Naive B cell (primary cell): ENCODE measurements around the gene CNTN5. TPM values are rescaled to one million over a fixed set of nuclear protein-coding genes. Genes with fewer than 3 reads are reported as not detected.

Experiments used
- ATAC-seq, 2 donors: fragments of 150-1000 bp; cut with Tn5 transposase; 2 replicates each; pipeline ENCODE4 v1.10.0; 2021; ENCODE audit warnings: low read depth in 2 of 2, mild to moderate bottlenecking in 2 of 2, moderate library complexity in 2 of 2
- DNase-seq: peaks from one replicate; pipeline ENCODE4 v3.0.0; 2022
- H3K27ac Mint-ChIP-seq, 6 donors: one replicate each; pipeline ENCODE4 v1.8.0; 2020 to 2022; ENCODE audit warnings: mild to moderate bottlenecking in 6 of 6, mixed read lengths in 6 of 6, moderate library complexity in 5 of 6, inconsistent platforms in 2 of 6
- H3K27me3 Mint-ChIP-seq, 3 donors: one replicate each; pipeline ENCODE4 v1.8.0; 2021 to 2022; ENCODE audit warnings: mixed read lengths in 3 of 3, mild to moderate bottlenecking in 1 of 3
- H3K36me3 Mint-ChIP-seq, 2 donors: one replicate each; pipeline ENCODE4 v1.8.0; 2020 to 2022; ENCODE audit warnings: mixed read lengths in 2 of 2, inconsistent platforms in 1 of 2, mild to moderate bottlenecking in 1 of 2
- H3K4me1 Mint-ChIP-seq, 3 donors: one replicate each; pipeline ENCODE4 v1.8.0; 2020 to 2022; ENCODE audit warnings: mixed read lengths in 3 of 3, inconsistent platforms in 1 of 3, mild to moderate bottlenecking in 1 of 3, moderate library complexity in 1 of 3
- H3K4me3 Mint-ChIP-seq, 8 donors: one replicate each; pipeline ENCODE4 v1.8.0; 2020 to 2022; ENCODE audit warnings: mild to moderate bottlenecking in 8 of 8, mixed read lengths in 8 of 8, moderate library complexity in 8 of 8, inconsistent platforms in 2 of 8
- H3K9me3 Mint-ChIP-seq, 7 donors: one replicate each; pipeline ENCODE4 v1.8.0; 2020 to 2022; ENCODE audit warnings: mixed read lengths in 7 of 7, mild to moderate bottlenecking in 5 of 7, inconsistent platforms in 2 of 7, moderate library complexity in 1 of 7
- polyA plus RNA-seq, 6 donors: library from polyadenylated mRNA; unstranded; fragments of 300-500 nt; fragmentation: Illumina TruSeq; gene quantifications; one replicate each; pipeline ENCODE4 v1.2.3, GENCODE V29; 2021; ENCODE audit warnings: low read depth in 6 of 6

CNTN5 gene
- polyA plus RNA-seq, 6 donors from 2014 or later: not detected

DNA sequence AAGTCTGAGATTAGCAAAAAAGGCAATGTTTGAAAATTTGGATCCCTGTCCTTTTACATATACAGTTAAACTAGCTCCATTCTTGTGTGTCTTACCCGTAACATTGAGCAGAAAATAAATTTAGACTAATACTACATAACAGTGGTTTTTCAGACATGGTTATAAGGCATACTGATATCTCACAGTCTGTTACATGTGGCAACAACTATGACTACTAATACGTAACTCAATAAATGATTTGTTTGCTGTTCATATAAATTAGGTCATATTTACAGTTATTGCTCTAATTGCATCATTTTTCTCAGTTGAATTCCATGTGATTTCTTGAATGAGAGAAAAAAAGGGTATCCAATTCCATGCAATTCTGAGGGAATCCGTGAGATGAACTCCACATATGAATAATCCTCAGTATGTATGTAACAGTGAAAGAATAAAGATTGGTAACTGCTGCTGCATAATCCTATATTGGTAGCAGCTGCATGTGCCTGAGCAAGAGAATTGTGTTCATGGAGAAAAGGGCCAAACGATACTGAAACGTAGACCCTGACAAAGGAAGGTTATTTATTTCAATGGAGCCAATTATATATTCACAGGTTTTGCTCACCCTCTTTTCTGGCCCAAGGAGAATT lies 1275.4 kb downstream of the CNTN5 start:
- ATAC-seq: no peak
- Mint-ChIP-seq H3K4me1 (no peaks in the 10 kb centered on the region), H3K27ac (no peak overlapping the region), H3K27me3 (no peaks in the 10 kb centered on the region), H3K36me3 (no peaks in the 10 kb centered on the region), H3K4me3 (no peak overlapping the region), H3K9me3 (peaks cover 0 to 5% (median 0%) of the 10 kb centered on the region in 7 donors)
- DNase-seq: no peak

DNA sequence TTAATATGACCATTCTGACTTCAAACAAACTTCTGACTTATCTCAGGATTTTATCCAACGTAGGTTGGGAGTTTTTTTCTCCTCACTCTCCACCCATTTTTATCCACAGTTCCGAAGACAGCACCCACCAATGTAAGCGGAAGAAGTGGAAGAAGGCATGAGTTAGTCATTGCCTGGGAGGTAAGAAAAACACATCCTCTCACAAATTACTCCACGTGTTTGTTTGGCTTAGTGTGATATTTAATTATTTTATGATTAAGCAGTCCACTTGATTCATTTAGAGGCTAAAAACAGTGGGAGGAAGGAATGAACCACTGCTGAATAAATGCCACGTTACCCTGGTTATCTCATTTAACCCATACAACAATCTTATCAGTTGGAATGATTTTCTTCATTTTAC lies 1276.8 kb downstream of the CNTN5 start:
- Mint-ChIP-seq H3K27ac (no peak overlapping the region), H3K9me3 (no peaks in the 10 kb centered on the region), H3K4me3 (no peak overlapping the region), H3K27me3 (no peaks in the 10 kb centered on the region), H3K4me1 (no peaks in the 10 kb centered on the region), H3K36me3 (no peaks in the 10 kb centered on the region)
- DNase-seq (no peak), ATAC-seq (no peak)

DNA sequence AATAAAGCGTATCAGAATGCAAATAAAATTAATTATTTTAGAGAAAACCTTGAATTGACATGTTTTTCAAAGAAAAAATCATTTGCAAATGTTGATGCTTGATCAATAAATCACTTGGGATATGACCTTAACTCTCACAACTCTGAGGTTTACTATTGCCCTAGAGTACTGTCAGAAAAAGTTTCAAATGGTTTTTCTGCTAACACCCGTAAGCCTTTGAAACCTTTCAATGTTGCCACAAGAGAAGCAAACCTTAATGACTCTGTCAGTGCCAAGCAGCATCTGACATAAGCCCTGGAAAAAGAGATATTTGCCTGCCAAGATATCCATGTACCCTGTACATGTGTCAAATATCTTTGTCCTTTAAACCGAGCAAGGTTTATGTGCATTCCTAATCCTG lies 1282.1 kb downstream of the CNTN5 start:
- H3K36me3 Mint-ChIP-seq: no peaks in the 10 kb centered on the region
- H3K27me3 Mint-ChIP-seq: no peaks in the 10 kb centered on the region
- peaks cover 0 to 4% (median 0%) of the 10 kb centered on the region in 7 donors for H3K9me3 Mint-ChIP-seq
- ATAC-seq (no peak), DNase-seq (no peak)
- H3K27ac Mint-ChIP-seq: no peak overlapping the region
- H3K4me3 Mint-ChIP-seq: no peak overlapping the region
- no peaks in the 10 kb centered on the region for H3K4me1 Mint-ChIP-seq

DNA sequence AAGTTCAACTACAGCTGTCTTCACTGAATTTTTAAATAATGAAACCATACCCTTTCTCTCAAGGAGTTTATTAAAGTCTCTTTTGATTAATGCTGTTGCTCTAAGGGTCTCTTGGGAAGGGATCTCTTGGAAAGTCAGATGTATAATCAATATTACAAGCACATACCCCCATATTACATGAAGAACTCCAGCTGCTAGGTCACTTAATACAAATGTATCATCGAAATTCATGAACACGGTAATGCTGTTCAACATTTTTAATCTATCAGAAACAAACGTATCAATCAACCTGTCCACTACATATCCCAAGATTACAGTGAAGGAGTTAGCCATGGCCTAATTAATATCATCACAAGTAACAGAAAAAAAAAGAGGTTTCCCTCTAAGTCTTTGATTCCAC lies 1283.1 kb downstream of the CNTN5 start:
- H3K36me3 Mint-ChIP-seq: no peaks in the 10 kb centered on the region
- no peak overlapping the region for H3K4me3 Mint-ChIP-seq
- peaks cover 0 to 4% (median 0%) of the 10 kb centered on the region in 7 donors for H3K9me3 Mint-ChIP-seq

DNA sequence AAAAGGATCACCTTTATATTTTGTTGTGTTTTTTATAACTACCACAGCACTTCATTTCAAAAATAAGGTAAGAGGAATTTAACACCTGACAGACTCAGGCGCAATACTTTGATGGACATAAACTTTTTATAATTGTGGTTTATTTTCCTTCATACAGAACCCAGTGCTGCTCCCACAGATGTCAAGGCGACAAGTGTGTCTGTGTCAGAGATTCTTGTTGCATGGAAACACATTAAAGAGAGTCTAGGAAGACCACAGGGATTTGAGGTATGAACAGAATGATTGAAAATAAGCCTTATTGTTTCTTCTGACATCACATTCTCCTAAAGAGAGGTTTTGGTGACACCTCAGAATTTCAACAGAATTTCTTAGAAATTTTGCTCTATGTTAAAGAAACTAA lies 1287.5 kb downstream of the CNTN5 start:
- DNase-seq: no peak
- no peak overlapping the region for H3K4me3 Mint-ChIP-seq
- no peaks in the 10 kb centered on the region for H3K4me1 Mint-ChIP-seq
- H3K27ac Mint-ChIP-seq: no peak overlapping the region
- no peaks in the 10 kb centered on the region for H3K27me3 Mint-ChIP-seq
- no peaks in the 10 kb centered on the region for H3K36me3 Mint-ChIP-seq
- peaks cover 0 to 8% (median 0%) of the 10 kb centered on the region in 7 donors for H3K9me3 Mint-ChIP-seq
- no peak for ATAC-seq

More for the DNA sequence above, 1283.1 kb downstream of the CNTN5 start:
- Mint-ChIP-seq H3K27me3 (no peaks in the 10 kb centered on the region), H3K4me1 (no peaks in the 10 kb centered on the region), H3K27ac (no peak overlapping the region)
- ATAC-seq (no peak), DNase-seq (no peak)

DNA sequence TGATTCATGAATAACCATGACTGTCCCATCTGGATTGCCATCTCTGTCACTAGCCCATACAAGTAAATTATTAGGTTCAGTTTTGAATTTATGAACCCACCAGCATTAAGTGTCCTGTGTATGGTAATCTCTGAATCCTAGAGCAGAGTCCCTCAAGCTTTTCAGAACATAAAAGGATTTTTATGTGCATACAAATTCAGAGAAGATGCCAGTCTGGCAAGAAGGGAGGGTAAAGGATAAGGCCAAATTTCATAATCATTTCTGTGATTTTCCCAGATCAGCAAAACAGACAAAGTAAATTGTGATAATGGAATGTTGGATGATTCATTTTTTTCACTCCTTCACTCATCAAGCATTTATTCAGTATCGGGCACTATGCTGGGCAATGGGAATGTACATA lies 1295.2 kb downstream of the CNTN5 start:
- Mint-ChIP-seq H3K36me3 (no peaks in the 10 kb centered on the region), H3K27me3 (no peaks in the 10 kb centered on the region)
- DNase-seq: no peak

DNA sequence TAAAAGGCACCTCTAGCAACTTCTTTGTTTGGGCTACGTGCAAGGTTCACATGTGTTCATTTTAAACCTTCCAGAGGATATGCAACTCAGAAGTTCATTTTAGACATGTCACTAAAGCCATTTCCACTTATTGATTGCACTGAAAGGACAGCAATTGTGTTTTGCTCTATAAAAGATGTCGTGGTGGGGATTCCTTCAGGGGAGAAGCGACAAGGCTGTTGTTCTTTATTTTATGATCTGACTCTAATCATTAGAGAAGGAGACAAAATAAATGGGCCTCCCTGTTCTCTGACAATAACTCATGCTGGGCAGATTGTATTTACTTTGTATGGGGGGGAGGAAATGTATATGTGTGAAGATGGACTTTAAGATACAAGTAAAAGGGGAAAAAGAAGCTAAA lies 1296.2 kb downstream of the CNTN5 start:
- Mint-ChIP-seq H3K4me3 (no peak overlapping the region), H3K9me3 (peaks cover 0 to 5% (median 5%) of the 10 kb centered on the region in 7 donors), H3K27me3 (no peaks in the 10 kb centered on the region), H3K4me1 (no peaks in the 10 kb centered on the region), H3K36me3 (no peaks in the 10 kb centered on the region), H3K27ac (no peak overlapping the region)
- DNase-seq: no peak
- ATAC-seq: no peak

More for the DNA sequence above, 1295.2 kb downstream of the CNTN5 start:
- Mint-ChIP-seq H3K4me3 (no peak overlapping the region), H3K9me3 (peaks cover 0 to 5% (median 0%) of the 10 kb centered on the region in 7 donors), H3K4me1 (no peaks in the 10 kb centered on the region), H3K27ac (no peak overlapping the region)
- no peak for ATAC-seq

DNA sequence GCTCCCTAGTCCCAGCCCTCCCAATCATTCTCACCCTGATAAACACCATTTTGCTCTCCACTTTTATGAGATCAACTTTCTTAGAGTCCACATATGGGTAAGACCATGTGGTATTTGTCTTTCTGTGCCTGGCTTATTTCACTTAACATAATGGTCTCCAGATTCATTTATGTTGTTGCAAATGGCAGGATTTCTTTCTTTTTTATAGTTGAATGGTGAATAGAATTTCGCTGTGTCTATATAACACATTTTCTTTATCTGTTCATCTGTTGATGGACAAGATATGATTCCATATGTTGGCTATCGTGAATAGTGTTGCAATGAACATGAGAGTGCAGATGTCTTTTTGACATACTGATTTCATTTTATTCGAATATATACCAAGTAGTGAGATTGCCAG lies 1298.9 kb downstream of the CNTN5 start:
- DNase-seq (no peak), ATAC-seq (no peak)
- Mint-ChIP-seq H3K27ac (no peak overlapping the region), H3K27me3 (no peaks in the 10 kb centered on the region), H3K36me3 (no peaks in the 10 kb centered on the region), H3K9me3 (peaks cover 0 to 11% (median 0%) of the 10 kb centered on the region in 7 donors), H3K4me1 (no peaks in the 10 kb centered on the region), H3K4me3 (no peak overlapping the region)

DNA sequence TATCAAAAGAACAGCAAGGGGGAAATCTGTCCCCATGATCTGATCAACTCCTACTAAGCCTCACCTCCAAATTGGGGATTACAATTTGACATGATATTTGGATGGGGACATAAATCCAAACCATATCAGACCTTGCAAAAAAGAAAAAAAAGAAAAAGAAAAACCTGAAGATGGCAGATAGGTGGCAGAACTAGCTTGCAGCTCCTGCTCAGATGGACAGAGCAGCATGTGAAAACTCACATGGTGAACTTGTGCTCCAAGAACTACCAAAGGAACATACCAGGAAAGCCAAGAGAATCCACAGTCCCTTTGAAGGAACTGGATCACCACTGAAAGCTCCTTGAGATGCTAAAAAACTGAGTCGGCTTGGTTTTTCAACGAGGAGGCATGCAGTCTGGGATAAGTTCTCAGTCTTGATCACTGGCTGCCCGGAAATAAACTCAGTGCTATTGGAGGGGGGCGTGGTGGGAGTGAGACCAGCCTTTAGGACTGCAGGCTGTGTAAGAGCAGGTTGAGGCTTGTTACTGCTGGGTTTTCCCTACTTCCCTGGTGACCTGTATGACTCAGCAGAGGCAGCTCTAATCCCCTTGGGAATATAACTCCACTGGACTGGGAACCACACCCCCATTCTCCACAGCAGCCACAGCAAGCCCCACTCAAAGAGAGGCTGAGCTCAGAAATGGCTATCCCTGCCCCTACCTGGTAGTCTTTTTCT lies 1308.0 kb downstream of the CNTN5 start:
- H3K27me3 Mint-ChIP-seq: no peaks in the 10 kb centered on the region
- H3K4me3 Mint-ChIP-seq: no peak overlapping the region
- H3K9me3 Mint-ChIP-seq: peaks cover 1 to 16% (median 6%) of the 10 kb centered on the region in 7 donors
- DNase-seq (no peak), ATAC-seq (no peak)
- no peak overlapping the region for H3K27ac Mint-ChIP-seq
- no peaks in the 10 kb centered on the region for H3K4me1 Mint-ChIP-seq
- no peaks in the 10 kb centered on the region for H3K36me3 Mint-ChIP-seq

DNA sequence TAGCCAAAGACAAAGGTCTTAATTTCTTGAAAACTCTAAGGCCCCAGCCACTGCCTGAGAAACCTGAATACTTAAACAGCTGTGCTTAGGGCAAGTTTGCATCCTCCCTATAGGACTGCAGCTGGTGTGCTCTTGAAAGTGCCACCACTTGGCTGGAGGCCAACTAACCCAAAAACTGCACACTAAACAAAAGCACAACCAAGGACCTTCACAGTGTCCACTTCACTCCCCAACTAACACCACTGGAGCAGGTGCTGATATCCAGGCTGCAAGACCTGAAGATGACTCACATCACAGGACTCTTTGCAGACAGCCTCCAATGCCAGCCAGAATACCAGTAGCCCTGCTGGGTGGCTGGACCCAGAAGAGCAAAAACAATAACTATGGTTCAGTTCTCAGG lies 1308.6 kb downstream of the CNTN5 start:
- Mint-ChIP-seq H3K27me3 (no peaks in the 10 kb centered on the region), H3K27ac (no peak overlapping the region), H3K4me3 (no peak overlapping the region), H3K36me3 (no peaks in the 10 kb centered on the region), H3K4me1 (no peaks in the 10 kb centered on the region), H3K9me3 (peaks cover 3 to 16% (median 6%) of the 10 kb centered on the region in 7 donors)
- no peak for DNase-seq
- ATAC-seq: no peak

DNA sequence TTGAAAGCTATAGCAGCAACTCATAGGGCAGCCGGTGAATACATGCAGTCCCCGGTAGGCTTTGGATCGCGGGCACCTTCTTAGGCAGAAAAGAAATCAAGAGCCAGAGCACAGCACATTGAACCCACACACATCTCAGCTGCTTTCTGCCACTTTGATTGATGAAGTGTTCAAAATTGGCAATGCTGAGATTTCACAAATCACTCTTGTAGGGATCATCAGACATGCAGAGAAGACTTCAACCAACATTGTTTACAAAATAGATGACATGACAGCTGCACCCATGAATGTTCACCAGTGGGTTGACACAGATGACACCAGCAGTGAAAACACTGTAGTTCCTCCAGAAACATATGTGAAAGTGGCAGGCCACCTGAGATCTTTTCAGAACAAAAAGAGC lies 1316.1 kb downstream of the CNTN5 start:
- H3K27ac Mint-ChIP-seq: no peak overlapping the region
- ATAC-seq (no peak), DNase-seq (no peak)
- no peak overlapping the region for H3K4me3 Mint-ChIP-seq
- H3K9me3 Mint-ChIP-seq: peaks cover 1 to 10% (median 8%) of the 10 kb centered on the region in 7 donors
- H3K4me1 Mint-ChIP-seq: no peaks in the 10 kb centered on the region
- H3K27me3 Mint-ChIP-seq: no peaks in the 10 kb centered on the region
- H3K36me3 Mint-ChIP-seq: no peaks in the 10 kb centered on the region

DNA sequence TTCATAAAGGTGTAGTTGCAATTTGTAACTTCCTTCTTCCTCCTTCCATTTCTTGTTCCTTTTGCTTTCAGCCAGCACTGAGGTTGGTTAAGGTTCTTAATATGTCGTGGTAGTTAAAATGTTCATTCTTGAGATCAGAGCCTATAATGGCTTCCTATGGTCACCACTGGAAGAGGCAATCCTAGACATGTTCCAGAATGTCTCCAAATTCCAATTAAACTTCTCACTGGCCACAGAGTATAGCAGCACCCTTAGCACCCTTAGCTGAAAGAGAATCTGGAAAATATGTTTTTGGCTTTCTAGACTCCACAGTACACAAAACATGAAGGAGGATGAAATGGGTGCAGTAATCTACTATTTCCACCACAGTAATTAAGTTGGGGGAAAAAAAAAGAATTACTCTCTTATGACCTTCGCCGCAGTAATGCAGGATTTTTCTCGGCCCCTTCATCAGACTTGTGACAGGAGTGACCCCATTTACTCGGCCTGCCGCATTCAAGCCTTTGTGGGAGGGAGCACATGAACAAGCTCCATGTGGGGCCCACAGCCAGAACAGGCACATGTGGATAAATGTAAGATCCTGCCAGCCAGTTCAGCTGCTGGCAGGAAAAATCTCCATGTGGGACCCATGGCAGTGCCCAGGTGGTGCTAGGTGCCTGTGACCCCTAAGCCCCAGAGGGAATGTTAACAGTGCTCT lies 1317.5 kb downstream of the CNTN5 start:
- no peak overlapping the region for H3K27ac Mint-ChIP-seq
- H3K4me3 Mint-ChIP-seq: no peak overlapping the region
- peaks cover 0 to 10% (median 8%) of the 10 kb centered on the region in 7 donors for H3K9me3 Mint-ChIP-seq
- ATAC-seq (no peak), DNase-seq (no peak)
- no peaks in the 10 kb centered on the region for H3K4me1 Mint-ChIP-seq
- no peaks in the 10 kb centered on the region for H3K36me3 Mint-ChIP-seq
- H3K27me3 Mint-ChIP-seq: no peaks in the 10 kb centered on the region

DNA sequence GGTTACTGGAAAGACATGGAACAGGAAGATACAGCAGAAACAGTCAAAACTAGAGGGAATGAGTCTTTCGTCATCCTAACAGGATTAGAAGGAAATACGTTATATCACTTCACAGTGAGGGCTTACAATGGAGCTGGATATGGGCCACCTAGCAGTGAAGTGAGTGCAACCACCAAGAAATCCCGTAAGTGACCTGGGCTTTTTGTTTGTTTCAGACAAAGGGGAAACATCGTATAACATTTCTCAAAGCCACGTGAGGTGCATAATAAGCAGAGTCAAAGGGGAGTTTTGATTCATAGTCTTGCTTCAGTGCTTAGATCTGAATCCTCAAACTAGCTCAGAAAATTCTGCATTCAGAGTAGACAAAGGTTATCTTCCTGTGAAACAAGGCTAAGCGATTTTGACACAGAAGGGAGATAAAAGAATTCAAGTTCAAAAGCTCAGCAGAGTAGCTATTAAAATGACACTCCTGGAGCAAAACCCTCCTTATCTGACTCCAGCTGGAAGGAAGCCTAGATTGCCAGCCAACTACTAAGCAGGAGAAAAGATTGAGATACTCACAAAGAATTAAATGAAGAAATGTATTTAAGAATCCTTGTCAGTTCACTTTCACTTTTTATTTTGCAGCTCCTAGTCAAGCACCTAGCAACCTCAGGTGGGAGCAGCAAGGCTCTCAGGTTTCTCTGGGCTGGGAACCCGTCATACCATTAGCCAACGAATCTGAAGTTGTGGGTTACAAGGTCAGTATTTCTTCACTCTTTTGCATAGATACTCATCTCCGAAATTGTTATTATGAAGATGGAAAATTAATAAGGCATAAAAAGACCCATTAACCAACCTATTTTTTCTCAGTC lies 1319.9 kb downstream of the CNTN5 start:
- peaks cover 0 to 5% (median 4%) of the 10 kb centered on the region in 7 donors for H3K9me3 Mint-ChIP-seq
- H3K27me3 Mint-ChIP-seq: no peaks in the 10 kb centered on the region
- DNase-seq (no peak), ATAC-seq (no peak)
- peak overlapping the region in 1 of 6 donors; percentile 34 for H3K27ac Mint-ChIP-seq
- no peak overlapping the region for H3K4me3 Mint-ChIP-seq
- H3K36me3 Mint-ChIP-seq: no peaks in the 10 kb centered on the region
- no peaks in the 10 kb centered on the region for H3K4me1 Mint-ChIP-seq
